ENCODE data around the gene KLRC4.
"Not testable (repeated sequence)": the region's sequence is repeated elsewhere in the genome, so short reads cannot be mapped to it uniquely, and the experiment has no call there.

KLRC4 gene

GRCh38 chr12:10409392-10409791 is at the start of gene KLRC4:
Gene KLRC4 (minus strand): TSS chr12:10409757. CDS start chr12:10409575, 182 bp downstream.
- DNase-seq = peak; percentile 89

- no peak for DNase-seq
Measured at GRCh38 chr12:10457760-10458159, 48.2 kb upstream of the KLRC4 start.

- no peak for DNase-seq
Measured at GRCh38 chr12:10456856-10457255, 47.3 kb upstream of the KLRC4 start.

- no peak for DNase-seq
Measured at GRCh38 chr12:10455766-10456165, 46.2 kb upstream of the KLRC4 start.

- no peak for DNase-seq
Measured at GRCh38 chr12:10454531-10454930, 45.0 kb upstream of the KLRC4 start.

GRCh38 chr12:10453156-10453555 is 43.6 kb upstream of the KLRC4 start, which contains the start of gene KLRC1:
Gene KLRC1 (minus strand): TSS chr12:10453377. CDS start chr12:10451156, 2,221 bp downstream.
- no peak for DNase-seq

GRCh38 chr12:10448236-10448635 is 38.7 kb upstream of the KLRC4 start:
- no peak for DNase-seq

- not testable (repeated sequence) for DNase-seq
Measured at GRCh38 chr12:10446052-10446451, 36.5 kb upstream of the KLRC4 start.

GRCh38 chr12:10441144-10441543 is 31.6 kb upstream of the KLRC4 start:
- not testable (repeated sequence) for DNase-seq

- not testable (repeated sequence) for DNase-seq
Measured at GRCh38 chr12:10439608-10440274, 30.2 kb upstream of the KLRC4 start.

- DNase-seq = not testable (repeated sequence)
Measured at GRCh38 chr12:10437601-10438000, 28.0 kb upstream of the KLRC4 start.

- DNase-seq = peak; percentile 51
Measured at GRCh38 chr12:10435816-10436215, 26.3 kb upstream of the KLRC4 start, which contains the start of gene KLRC2. Gene KLRC2 (minus strand): TSS chr12:10436010. CDS start chr12:10435986, 24 bp downstream.

- not testable (repeated sequence) for DNase-seq
Measured at GRCh38 chr12:10430623-10431022, 21.1 kb upstream of the KLRC4 start.

- not testable (repeated sequence) for DNase-seq
Measured at GRCh38 chr12:10425938-10426337, 16.4 kb upstream of the KLRC4 start.

GRCh38 chr12:10424260-10424899 is 14.8 kb upstream of the KLRC4 start:
- DNase-seq = not testable (repeated sequence)

- DNase-seq = not testable (repeated sequence)
Measured at GRCh38 chr12:10422159-10422558, 12.6 kb upstream of the KLRC4 start.

GRCh38 chr12:10420334-10420733 is 10.8 kb upstream of the KLRC4 start, which contains the start of gene KLRC3:
Gene KLRC3 (minus strand): TSS chr12:10420595. CDS start chr12:10420550, 45 bp downstream.
- not testable (repeated sequence) for DNase-seq

GRCh38 chr12:10408842-10409241 is 715 bp downstream of the KLRC4 start:
- DNase-seq = no peak

GRCh38 chr12:10406725-10407124 is 2.8 kb downstream of the KLRC4 start:
- no peak for DNase-seq

- no peak for DNase-seq
Measured at GRCh38 chr12:10405294-10405693, 4.3 kb downstream of the KLRC4 start.

GRCh38 chr12:10404798-10405197 is 4.8 kb downstream of the KLRC4 start:
- DNase-seq = no peak

GRCh38 chr12:10400829-10401228 is 8.7 kb downstream of the KLRC4 start:
- DNase-seq = no peak

GRCh38 chr12:10398168-10398567 is 11.4 kb downstream of the KLRC4 start:
- DNase-seq = no peak

- peak; percentile 20 for DNase-seq
Measured at GRCh38 chr12:10397296-10397695, 12.3 kb downstream of the KLRC4 start.
